ENCODE data around the gene CEP164. TPM values are rescaled to one million over a fixed set of nuclear protein-coding genes. Genes with fewer than 3 reads are reported as not detected.

CEP164 gene
- total RNA-seq = 20.6 and 21.2 TPM in 2 replicates

DNA sequence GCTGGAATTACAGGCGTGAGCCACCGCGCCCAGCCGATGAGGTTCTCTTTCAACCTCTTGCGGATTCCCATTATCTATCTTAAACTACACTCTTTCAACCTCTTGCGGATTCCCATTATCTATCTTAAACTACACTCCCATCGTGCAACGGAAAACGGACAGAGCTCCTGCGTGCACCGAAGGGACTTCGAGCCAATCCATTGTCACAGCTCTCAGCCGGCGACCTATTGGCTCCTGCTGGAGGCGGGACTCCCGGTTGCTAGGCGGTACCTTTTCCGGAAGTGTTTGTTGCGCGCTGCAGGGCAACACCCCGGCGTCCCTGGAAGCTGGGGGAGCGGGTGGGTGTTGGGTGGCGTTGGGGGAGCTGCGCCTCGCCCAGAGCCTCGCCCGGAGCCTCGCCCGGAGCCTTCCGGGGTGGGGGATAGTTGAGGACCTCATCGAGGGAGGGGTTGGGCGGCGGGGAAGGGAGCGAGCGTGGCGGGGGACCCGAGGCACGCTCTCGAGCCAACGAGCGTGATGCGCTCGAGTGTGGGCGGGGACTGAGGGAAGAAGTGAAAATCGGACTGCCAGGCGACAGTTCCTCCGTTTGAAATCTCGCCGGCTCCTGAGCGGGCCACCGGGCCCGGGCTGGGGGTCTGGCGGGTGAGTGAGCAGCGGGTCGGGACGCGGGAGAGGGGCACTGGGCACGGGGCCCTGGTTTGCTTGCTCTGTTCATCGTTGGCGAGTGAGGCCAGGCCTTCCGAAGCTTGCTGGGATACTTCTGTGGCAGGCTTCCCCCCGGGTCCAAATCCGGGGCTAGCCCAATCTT is at the start of gene CEP164:
TSS of gene CEP164 (plus strand) at position 288 of the 808 bp plus-strand sequence. CDS start 10,733 bp downstream, outside the sequence.

DNA sequence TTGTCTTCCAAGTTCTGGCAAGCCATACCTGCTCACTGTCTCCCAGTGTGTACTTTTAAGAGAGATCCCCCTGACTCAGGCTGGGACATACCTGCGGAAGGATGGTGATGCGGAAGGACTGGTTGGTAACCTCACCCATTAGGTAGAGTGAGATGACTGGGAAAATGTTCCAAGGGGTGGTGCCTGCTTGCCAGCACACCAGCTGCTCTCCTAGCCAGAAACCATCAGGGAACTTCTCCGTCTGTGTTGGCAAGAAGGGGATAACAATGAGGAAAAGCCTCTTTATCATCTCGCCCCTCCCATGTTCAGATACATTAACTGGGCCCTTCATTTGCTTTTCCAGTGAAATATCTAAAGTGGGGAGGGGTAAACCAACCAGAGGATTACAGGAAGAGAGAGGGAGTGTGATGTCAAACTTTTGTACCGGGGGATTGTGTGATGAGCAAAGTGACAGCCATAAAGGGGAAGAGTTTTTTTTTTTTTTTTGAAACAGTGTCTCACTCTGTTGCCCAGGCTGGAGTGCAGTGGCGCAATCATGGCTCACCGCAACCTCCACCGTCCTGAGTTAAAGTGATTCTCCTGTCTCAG is 36.8 kb upstream of the CEP164 start, which contains the start of gene BACE1-AS:
TSS of gene BACE1-AS (plus strand) at position 538 of the 588 bp plus-strand sequence.

DNA sequence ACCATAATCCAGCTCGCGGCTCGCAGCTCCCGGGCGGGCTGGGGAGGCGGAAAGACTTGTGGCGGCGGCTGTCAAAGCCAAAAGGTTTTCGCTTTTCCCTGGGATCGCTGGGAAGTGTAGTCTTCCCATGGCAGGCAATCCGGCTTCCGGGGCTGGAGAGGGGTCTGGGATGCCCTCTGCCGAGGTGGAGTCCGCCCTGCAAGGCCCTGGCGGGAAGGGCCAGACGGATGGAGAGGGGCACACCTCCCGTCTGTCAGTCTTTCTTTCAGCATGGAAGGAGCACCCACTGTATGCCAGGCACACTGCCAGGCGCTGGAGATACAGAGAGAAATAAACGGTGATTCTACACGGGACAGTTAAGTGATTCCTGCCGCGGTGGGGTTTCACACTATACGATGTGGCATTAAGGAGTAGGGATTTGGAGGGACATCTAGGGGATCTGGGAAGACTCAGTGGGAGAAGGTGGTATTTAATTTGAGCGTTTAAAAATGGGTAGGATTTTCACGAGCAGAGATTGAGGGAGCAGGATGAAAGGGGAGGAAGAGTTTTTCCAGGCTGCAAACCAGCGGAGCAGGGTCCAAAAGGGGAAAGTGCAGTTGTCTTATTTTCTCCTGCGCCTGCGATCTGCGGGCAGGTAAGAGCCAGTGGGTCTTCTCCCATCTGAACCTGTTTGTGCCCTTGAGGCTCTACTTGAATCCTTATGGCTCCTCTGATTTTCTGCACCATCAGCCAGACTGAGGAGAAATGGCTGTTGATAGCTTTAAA is 11.3 kb upstream of the CEP164 start, which contains the start of gene BACE1:
TSS of gene BACE1 (minus strand) at position 60 of the 765 bp plus-strand sequence. CDS start 461 bp downstream, outside the sequence.

Other genes starting within 250 kb of the CEP164 start
- gene SIK3, start 229.4 kb upstream of the CEP164 start, total RNA-seq = 8.4 and 8.8 TPM in 2 replicates
- gene PAFAH1B2, start 183.6 kb upstream of the CEP164 start, total RNA-seq = 108 and 109 TPM in 2 replicates
- gene SIDT2, start 149.1 kb upstream of the CEP164 start, total RNA-seq = 10.3 and 14.0 TPM in 2 replicates
- 42.9 and 116 TPM in 2 replicates for gene TAGLN, start 128.5 kb upstream of the CEP164 start, total RNA-seq
- 28.3 and 30.6 TPM in 2 replicates for gene PCSK7, start 95.8 kb upstream of the CEP164 start, total RNA-seq
- gene RNF214, start 95.2 kb upstream of the CEP164 start, total RNA-seq = 6.2 and 6.5 TPM in 2 replicates
- 1.7 and 3.3 TPM in 2 replicates for gene BACE1-AS, start 36.5 kb upstream of the CEP164 start, total RNA-seq
- gene BACE1, start 11.6 kb upstream of the CEP164 start, total RNA-seq = 7.8 and 17.3 TPM in 2 replicates

All from hair follicular keratinocyte (primary cell).